MV-4-11 (cell line): ENCODE data around the gene MPP4.

Experiments
- DNase-seq: peaks from one replicate; lab custom pipeline; 2025; lab: John Stamatoyannopoulos, UW

The MPP4 gene

DNA sequence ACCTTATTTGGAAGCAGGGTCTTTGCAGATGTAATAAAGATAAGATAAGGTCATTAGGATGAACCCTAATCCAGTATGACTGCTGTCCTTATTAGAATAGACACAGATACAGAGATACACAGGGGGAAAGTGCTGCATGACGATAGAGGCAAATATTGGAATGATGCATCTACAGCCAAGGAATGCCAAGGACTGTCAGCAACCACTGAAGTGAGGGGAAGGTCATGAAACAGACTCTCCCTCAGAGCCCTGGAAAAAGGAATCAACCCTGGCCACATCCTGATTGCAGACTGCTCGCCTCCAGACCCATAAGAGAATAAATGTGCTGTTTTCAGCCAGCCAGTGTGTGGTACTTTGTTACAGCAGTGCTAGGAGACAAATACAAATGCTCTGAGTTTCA, 69.9 kb downstream of the MPP4 start:
- DNase-seq: no peak

DNA sequence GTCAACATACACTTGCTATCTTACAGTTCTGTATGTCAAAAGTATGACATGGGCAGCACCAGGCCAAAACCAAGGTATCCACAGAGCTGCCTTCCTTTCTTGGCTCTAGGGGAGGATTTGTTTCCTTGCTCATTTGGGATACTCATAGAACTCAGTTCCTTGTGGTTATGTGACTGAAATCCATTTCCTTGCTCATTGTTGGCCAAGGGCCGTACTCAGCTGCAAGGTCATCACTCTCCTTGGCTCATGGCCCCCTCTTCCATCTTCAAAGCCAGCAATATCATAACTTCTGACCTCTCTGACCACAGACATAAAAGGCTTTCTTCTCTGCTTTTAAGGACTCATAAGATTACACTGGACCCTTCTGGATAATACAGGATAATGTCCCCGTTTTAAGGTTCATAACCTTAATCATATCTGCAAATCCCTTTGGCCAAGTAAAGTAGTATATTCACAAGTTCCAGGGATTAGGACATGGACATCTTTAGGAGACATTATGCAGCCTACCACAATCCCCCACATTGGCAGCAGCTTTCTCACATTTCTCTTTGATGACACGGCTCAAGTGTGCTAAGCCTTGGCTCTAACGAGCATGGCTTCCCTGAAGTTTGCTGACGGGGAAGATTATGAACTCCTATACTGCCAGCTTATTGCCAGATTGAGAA, 76.0 kb downstream of the MPP4 start:
- DNase-seq: no peak

DNA sequence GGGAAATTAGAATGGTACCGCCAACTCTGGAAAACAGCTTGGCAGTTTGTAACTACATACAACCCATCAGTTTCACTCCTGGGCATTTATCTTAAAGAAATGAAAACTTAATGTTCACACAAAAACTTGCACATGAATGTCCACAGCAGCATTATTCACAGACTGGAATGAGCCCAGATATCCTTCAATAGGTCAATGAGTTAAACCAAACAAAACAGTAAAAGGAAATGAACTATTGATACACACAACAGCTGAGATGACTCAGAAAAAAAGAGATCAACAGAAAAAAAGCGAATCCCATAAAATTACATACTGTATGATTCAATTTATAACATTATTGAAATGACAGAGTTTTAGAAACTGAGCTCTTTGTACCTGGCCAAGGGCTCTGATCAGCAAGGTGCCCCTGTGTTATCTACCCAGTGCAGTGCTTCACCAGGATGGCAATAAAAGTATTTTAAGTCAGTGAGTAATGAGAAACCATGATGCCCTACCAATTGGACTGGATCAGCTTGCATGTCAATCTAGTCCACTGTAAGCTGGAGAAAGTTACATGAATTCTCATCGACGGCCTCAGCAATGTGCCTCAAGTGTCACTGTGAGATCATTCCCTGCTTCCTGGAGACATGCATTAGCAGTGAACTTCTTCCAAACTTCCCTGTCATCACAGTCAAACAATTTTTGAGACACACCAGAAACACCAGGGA, 77.0 kb downstream of the MPP4 start:
- no peak for DNase-seq

DNA sequence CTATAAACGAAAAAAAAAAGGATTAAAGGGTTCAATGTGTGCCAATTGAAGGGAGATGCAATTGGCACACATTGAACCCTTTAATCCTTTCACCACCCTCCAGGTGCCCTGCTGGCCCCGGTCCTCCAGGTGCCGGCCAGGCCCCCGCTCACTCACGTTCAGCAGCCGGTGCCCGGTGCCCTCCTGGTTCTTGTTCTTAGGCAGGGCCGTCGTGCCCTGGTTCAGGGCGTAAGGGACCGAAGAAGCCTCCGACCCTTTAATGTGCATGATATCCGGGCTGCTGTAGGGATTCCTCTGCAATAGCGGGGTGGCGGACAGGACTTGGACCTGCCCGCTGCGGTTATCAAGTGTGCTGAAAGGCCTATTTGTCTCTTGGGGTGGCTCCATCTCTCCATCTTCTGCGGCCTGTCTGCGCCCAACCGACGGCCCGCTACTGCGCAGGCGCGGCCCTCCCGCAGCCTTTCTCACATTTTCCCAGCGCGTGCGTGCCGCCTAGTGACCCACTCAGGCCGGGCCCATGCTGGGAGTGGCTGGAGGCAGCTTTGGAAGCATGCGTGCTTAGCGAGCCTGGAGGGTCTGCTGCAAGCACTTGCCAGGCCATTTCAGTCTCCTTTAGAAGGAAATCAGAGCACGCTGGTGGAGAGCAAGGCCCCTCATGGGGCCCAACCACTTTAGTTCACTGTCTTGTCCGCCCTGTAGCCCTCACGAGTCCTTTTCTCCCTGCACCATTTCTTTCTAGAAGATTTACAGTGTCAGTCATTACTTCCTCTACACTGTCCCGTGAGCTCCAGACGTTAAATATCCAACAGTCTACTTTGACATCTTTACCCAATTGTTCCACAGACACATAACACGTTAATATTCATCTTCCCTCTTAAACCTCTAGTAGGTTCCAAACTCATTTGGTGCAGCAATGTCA, 79.4 kb downstream of the MPP4 start:
- no peak for DNase-seq

DNA sequence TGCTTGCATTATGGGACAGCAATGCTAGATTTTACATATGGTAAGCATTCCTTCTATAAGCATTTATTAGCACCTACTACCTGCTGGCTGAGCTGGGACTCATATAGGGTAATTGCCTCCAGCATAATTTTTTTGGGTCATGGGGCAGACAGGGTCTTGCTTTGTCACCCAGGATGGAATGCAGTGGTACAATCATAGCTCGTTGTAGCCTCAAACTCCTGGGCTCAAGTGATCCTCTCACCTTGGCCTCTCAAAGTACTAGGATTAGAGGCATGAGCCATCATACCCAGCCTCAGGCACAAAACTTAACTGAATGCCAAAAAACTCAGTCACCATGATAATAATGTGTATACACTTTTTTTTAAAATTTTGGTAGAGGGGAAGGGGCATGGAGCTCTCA, 90.4 kb downstream of the MPP4 start:
- no peak for DNase-seq

DNA sequence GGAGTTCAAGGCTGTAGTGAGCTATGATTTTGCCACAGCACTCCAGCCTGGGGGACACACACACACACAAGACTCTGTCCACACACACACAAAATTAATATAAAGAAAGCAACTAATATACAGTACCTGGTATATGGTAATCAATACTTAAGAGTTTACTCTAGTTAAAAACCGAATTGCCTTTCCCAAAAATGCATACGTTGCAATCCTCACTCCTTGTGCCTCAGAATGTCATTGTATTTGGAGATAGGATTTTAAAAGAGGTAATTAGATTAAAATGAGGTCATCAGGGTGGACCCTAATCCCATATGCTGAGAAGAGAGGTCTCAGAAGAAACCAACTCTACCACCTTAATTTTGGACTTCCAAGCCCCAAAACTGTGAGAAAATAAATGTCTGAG, 90.9 kb downstream of the MPP4 start:
- DNase-seq: no peak

DNA sequence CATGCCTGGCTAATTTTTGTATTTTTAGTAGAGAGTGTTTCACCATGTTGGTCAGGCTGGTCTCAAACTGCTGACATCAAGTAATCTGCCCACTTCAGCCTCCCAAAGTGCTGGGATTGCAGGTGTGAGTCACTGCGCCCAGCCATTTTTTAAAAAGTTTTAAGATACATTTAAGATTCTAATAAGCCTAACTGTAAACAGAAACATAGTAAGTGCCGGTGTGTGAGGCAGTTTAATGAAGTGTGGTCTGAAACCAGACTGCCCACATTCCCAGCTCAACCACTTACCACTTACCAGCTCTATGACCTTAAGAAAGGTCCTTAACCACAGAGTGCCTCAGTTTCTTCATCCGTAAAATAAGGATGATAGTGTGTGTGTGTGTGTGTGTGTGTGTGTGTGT, 97.5 kb downstream of the MPP4 start:
- no peak for DNase-seq

DNA sequence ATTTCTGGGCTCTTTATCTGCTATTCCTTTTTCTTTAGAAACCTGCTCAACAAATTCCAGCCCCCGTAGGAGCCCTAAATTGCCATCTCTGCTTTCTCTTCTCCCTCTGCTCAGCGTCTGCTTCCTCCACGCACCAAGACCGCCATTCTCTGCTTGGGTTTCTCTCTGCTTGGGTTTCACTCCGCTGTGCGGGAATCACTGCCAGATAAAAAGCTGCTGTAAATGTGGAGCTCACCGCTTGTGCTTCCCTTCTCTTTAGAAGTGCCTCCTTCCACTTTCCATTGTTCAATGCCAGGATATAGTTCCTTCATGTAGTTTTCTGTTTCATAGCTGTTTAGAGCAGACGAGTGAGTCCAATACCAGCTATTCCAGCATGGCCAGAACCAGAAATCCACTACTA, 101.0 kb downstream of the MPP4 start:
- no peak for DNase-seq
